Measurements from ENCODE around the gene TRMT11. TPM values are rescaled to one million over a fixed set of nuclear protein-coding genes. Genes with fewer than 3 reads are reported as not detected.

TRMT11 gene
- total and polyA plus RNA-seq, 9 of the 15 experiments (the other 6 are each of a cell fraction or from before 2014, with no cell fraction given): 38.8 to 88.0 (median 59.8) TPM

DNA sequence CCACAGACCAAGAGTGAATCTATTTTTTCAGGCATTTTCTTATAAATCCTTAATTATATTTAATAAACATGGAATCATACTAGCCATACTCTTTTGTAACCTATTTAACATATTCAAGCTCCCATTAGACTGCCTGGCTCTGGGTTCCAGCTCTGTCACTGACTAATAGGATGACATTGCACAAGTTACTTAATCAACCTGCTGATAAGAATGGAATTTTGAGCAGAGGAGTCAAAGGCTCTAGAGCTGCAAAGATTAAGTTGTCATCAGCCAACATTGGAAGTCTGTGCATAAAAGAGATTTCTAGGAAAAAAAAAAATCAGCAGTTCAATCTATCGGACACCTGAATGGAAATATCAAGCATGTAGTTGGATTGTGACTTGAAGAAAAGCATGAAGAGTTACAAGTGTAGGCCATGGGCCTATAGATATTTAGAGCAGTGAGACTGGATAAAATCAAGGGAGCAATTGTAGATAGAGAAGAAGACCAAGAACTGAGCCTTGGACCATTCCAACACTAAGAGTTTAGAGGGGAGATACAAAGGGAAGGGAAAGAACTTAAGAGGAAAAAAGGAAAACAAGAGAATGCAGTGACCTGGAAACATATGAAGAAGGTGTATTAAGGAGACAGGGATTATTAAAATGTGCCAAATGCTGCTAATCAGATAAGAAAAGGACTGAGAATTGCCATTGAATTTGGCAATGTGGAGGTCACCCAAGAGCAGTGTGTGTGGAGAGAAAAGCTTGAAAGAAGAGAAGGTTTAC lies 40.8 kb upstream of the TRMT11 start:
- no TSS peak for BruUV-seq (replicated peaks)
- WGBS (ENCODE audit: insufficient coverage, low coverage, missing lambda C conversion rate): 0% methylated on average over 1 of the region's 1 CpG
- H3K36me3 ChIP-seq (ENCODE audit: control insufficient read depth, insufficient read depth, low read length): no peaks in the 10 kb centered on the region
- intact Hi-C loops (cut with micrococcal nuclease) (loop anchor here (2.0 kb wide), 1 partner anchor 23 kb away; no protein-coding TSS in a partner anchor), in situ Hi-C loops (cut with MboI) (no loop called here)
- no peaks in the 10 kb centered on the region for H3K9me1 ChIP-seq (ENCODE audit: control insufficient read depth, insufficient read depth, low read length)
- H3K9me3 ChIP-seq (replicated peaks; ENCODE audit: control insufficient read depth, insufficient read depth, low read depth, low read length): peaks cover under 1% of the 10 kb centered on the region; the same call in 1 of the 2 replicates
- H3K4me2 ChIP-seq (ENCODE audit: insufficient read depth, low read length): peak overlapping the region; percentile 52; the same call in 1 of the 2 replicates
- H4K20me1 ChIP-seq (replicated peaks; ENCODE audit: control insufficient read depth, insufficient read depth, low read length): no peaks in the 10 kb centered on the region
- peak overlapping the region in 1 of 2 experiments; percentile 49; a peak in 1 of 4 replicates for H3K9ac ChIP-seq (ENCODE audit: insufficient read depth in 1 of 2, low read depth in 2 of 2, low read length in 2 of 2)
- peak overlapping the region; percentile 79 for H3K27ac ChIP-seq (ENCODE audit: extremely low read depth, low read depth, low read length)
- ChIA-PET POLR2A (interaction anchor here (0.7 to 2.4 kb wide), 7 partner anchors 10 to 156 kb away, joined by 3 to 12 read pairs (median 3); partner anchors contain the start of gene HINT3), CTCF (ENCODE audit: low intra/inter-chr PET ratio) (no interaction called here)
- DNase-seq (ENCODE audit: extremely low read depth in 1 of 4, low spot score in 3 of 4): peak in 3 of 4 experiments; percentile 55 to 72 (median 57)
- ATAC-seq: peak; percentile 29
- H3K79me2 ChIP-seq (ENCODE audit: control insufficient read depth, insufficient read depth, low read length): no peaks in the 10 kb centered on the region
- FAIRE-seq: peak; percentile 79
- H3K27me3 ChIP-seq (ENCODE audit: control insufficient read depth in 2 of 2, insufficient read depth in 2 of 2, low read length in 2 of 2): no peaks in the 10 kb centered on the region
- no peak overlapping the region for H3K4me3 ChIP-seq
- H2AFZ ChIP-seq (ENCODE audit: low read depth, low read length): peak overlapping the region; percentile 80
- peaks cover 25 to 91% of the 10 kb centered on the region in 2 experiments for H3K4me1 ChIP-seq (replicated peaks in 1 of 2; ENCODE audit: control insufficient read depth in 2 of 2, insufficient read depth in 2 of 2, low read length in 2 of 2)
- TF ChIP-seq TSC22D4 (tag; IDR thresholded peaks at IDR 0.05) (no peak), KDM4B (IDR thresholded peaks at IDR 0.05; ENCODE audit: borderline replicate concordance in 2 of 2, low read depth in 1 of 2) (peak in 1 of 2 experiments; percentile 53; a peak in 1 of 4 replicates), HNRNPL (IDR thresholded peaks at IDR 0.05; ENCODE audit: low read depth, low read length) (no peak), TEAD4 (IDR thresholded peaks at IDR 0.05; ENCODE audit: low read length) (peak; percentile 70), TEAD4 (CRISPR knock-in tag; IDR thresholded peaks at IDR 0.05; ENCODE audit: borderline replicate concordance) (no peak), CTBP1 (IDR thresholded peaks at IDR 0.05; ENCODE audit: borderline replicate concordance) (peak; percentile 24; the same call in 1 of the 2 replicates), RFX1 (IDR thresholded peaks at IDR 0.05) (no peak), KLF1 (tag; IDR thresholded peaks at IDR 0.05) (no peak), STAG1 (CRISPR knock-in tag; IDR thresholded peaks at IDR 0.05; ENCODE audit: borderline replicate concordance) (no peak), CHD2 (IDR thresholded peaks at IDR 0.05; ENCODE audit: low read depth, low read length) (no peak), ZNF347 (CRISPR knock-in tag; IDR thresholded peaks at IDR 0.05; ENCODE audit: low read depth) (no peak), DDX20 (tag; IDR thresholded peaks at IDR 0.05; ENCODE audit: low read depth) (no peak), KHSRP (IDR thresholded peaks at IDR 0.05) (no peak), U2AF2 (optimal IDR thresholded peaks at IDR 0.05; ENCODE audit: low read depth, low read length) (no peak), JUNB (CRISPR knock-in tag; conservative IDR thresholded peaks at IDR 0.05) (no peak), NFE2 (IDR thresholded peaks at IDR 0.05; ENCODE audit: low read depth) (peak; percentile 90)
- TF ChIP-seq, protein P1, sequence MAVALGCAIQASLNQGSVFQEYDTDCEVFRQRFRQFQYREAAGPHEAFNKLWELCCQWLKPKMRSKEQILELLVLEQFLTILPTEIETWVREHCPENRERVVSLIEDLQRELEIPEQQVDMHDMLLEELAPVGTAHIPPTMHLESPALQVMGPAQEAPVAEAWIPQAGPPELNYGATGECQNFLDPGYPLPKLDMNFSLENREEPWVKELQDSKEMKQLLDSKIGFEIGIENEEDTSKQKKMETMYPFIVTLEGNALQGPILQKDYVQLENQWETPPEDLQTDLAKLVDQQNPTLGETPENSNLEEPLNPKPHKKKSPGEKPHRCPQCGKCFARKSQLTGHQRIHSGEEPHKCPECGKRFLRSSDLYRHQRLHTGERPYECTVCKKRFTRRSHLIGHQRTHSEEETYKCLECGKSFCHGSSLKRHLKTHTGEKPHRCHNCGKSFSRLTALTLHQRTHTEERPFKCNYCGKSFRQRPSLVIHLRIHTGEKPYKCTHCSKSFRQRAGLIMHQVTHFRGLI (CRISPR knock-in tag; IDR thresholded peaks at IDR 0.05): no peak
- TF ChIP-seq, protein P2, sequence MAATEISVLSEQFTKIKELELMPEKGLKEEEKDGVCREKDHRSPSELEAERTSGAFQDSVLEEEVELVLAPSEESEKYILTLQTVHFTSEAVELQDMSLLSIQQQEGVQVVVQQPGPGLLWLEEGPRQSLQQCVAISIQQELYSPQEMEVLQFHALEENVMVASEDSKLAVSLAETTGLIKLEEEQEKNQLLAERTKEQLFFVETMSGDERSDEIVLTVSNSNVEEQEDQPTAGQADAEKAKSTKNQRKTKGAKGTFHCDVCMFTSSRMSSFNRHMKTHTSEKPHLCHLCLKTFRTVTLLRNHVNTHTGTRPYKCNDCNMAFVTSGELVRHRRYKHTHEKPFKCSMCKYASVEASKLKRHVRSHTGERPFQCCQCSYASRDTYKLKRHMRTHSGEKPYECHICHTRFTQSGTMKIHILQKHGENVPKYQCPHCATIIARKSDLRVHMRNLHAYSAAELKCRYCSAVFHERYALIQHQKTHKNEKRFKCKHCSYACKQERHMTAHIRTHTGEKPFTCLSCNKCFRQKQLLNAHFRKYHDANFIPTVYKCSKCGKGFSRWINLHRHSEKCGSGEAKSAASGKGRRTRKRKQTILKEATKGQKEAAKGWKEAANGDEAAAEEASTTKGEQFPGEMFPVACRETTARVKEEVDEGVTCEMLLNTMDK (IDR thresholded peaks at IDR 0.05; ENCODE audit: borderline replicate concordance, insufficient read depth, low read depth, low read length, poor library complexity, severe bottlenecking): no peak
- TF ChIP-seq, protein P3, sequence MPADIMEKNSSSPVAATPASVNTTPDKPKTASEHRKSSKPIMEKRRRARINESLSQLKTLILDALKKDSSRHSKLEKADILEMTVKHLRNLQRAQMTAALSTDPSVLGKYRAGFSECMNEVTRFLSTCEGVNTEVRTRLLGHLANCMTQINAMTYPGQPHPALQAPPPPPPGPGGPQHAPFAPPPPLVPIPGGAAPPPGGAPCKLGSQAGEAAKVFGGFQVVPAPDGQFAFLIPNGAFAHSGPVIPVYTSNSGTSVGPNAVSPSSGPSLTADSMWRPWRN (IDR thresholded peaks at IDR 0.05; ENCODE audit: low read depth): no peak

Measured in K562 (cell line).